Left renal cortex interstitium (tissue), 4 donors: ENCODE results near the gene LRGUK. TPM values are rescaled to one million over a fixed set of nuclear protein-coding genes. Genes with fewer than 3 reads are reported as not detected.
"Not testable (repeated sequence)": the region's sequence is repeated elsewhere in the genome, so short reads cannot be mapped to it uniquely, and the experiment has no call there.

Experiments used
- DNase-seq, 4 donors: peaks; one replicate each; pipeline ENCODE4 v3.0.0-alpha.2; 2013; ENCODE audit warnings: low read depth in 4 of 4, low spot score in 2 of 4, missing footprints in 1 of 4
- polyA plus RNA-seq, 4 donors: library from polyadenylated mRNA; unstranded; fragments of 120-200 nt; gene quantifications; one replicate each; pipeline ENCODE4 v1.2.1, GENCODE V29; 2013; ENCODE audit not compliant: insufficient read length in 4 of 4

Gene LRGUK
- polyA plus RNA-seq, 4 donors, result 1.0 to 3.7 (median 1.8) TPM

DNA sequence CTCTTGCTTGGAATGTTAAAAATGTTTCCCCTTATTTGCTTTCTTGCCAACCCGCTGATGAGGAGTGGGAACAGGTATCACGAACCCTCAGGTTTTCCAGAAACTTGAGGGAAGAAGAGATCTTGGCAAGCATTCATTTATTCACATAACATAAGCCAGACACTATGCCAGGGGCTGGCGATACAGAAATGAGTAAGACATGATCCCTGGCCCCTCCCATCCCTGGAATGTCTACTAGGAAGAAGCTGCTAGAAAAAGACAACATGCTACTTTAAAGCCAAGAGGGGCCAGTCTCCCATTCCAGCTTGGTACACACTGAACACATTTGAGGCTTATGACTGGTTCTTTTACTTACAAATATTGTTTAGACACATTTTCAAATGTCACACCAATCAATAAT lies 163.1 kb downstream of the LRGUK start:
- no peak for DNase-seq

DNA sequence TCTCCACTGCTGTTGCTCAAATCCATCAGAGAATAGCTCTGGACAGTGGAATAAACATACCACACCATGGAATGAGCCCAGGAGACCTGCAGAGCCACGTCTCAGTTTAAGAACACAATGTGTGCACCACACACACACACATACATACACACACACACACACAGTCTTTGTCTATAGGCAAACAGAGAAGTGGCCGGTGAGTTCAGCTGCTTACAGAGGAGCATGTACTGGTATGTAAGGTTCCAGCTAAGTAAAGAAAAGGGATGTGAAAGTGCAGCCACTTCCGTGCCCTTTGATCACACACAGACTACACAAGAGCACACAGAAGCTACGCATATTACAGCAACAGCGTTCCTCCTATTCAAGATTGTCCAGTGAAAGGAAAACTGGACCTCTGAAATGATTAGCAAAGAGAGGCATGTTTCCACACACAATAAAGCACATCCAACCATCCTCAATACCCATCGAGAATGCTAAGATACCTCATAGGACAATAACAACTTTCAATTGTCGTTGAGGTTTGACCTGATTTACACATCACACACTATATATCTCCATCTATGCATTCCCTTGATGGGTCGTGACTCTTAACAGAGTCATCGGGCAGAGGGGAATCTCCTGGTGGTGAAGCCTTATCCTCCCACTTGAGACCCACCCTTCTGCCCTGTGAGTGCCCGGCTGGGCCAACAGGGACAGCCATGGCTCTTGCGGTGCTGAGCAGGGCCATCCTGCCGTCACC lies 166.0 kb downstream of the LRGUK start:
- DNase-seq, result no peak

GRCh38 chr7:134295982-134296381 lies 168.8 kb downstream of the LRGUK start:
- not testable (repeated sequence) for DNase-seq

DNA sequence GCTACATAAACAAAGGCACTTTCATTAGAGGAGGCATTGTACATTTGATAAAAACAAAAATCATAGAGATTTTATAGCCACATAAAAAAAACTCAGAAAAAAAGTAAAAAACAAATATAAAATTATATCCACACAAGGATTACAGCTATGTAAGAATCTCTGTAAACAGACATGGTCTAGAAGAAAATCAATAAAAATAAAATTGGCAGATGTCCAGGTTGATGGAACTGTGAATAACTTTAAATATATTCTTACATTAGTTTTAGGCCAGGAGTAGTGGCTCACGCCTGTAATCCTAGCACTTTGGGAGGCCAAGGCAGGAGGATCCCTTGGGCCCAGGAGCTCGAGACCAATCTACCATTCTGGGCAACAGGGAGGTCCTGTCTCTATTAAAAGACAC lies 170.3 kb downstream of the LRGUK start:
- DNase-seq, result no peak

GRCh38 chr7:134298902-134299683 lies 172.0 kb downstream of the LRGUK start:
- DNase-seq, result no peak

GRCh38 chr7:134300988-134301387 lies 173.8 kb downstream of the LRGUK start:
- no peak for DNase-seq

DNA sequence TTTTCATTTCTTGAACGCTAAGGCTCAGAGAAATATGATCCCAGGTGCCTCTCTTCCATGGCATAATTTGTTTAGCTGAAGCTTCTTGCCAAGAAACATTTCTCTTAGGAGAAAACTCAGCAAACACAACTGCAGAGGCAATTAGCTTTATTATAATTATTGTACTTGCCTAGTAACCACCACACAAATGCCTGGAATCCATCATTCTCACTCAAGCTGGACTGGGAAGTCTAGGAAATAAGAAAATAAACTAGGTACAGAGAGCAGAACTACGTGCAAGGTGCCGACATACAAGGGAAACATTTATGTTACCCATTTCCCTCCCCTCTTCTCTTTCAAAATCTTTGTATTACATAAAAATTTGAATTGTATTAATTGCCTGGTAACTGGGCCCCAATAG lies 174.5 kb downstream of the LRGUK start:
- DNase-seq, result no peak

DNA sequence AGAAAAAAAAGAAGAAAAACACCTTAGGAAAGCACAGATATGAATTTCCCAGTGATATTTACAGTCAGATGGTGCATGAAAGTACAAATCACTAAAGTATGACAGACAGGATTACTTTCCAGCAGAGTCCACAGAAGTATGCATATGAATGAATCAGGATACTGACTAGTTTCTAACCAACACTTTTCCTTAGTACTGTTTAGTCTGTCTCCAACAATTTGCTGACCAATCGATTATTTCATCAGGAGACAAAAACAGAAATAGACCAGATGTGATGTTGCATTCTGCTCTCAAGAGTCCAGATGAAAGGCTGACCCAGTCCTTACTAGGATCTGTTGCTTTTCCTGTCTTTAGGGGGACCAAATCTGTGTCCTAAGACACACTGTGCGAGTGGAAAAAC lies 175.0 kb downstream of the LRGUK start:
- no peak for DNase-seq

GRCh38 chr7:134307320-134307719 lies 180.2 kb downstream of the LRGUK start:
- DNase-seq, result no peak

DNA sequence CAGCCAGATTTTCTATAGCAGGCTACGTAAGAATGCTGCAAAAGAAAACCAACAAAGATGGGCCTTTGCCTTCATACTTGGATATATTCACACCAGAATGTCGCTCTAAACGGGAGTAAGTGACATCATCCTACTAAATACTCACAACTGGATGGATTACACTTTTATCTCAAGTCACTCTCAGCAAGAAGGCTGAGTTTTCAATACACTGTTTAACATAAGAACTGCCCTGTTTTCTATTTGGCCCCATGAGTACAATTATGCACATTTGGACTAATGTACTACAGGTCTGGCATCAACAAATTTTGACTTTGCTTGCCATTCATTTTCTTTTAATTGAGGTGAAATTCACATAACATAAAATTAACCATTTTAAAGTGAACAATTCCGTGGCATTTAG lies 181.4 kb downstream of the LRGUK start:
- DNase-seq, result no peak

DNA sequence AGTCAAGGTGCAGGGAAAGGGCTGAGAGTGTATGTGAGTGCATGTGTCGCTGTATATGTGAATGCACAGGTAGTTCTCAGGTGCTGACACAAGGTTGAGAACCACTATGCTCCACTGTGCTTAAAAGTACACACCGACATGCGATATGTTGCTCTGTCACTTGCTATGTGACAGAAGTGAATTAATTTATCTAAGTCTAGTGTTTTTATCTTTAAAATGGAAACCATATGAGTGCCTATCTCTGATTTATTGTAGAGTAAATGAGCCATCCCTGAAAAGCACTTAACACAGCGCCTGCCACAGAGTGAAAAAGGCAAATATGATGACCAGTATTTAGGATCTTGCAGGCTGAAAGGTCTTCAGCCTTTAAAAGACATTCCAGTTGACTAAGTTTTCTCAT lies 184.7 kb downstream of the LRGUK start:
- no peak for DNase-seq

GRCh38 chr7:134312717-134313116 lies 185.6 kb downstream of the LRGUK start:
- DNase-seq, result no peak

DNA sequence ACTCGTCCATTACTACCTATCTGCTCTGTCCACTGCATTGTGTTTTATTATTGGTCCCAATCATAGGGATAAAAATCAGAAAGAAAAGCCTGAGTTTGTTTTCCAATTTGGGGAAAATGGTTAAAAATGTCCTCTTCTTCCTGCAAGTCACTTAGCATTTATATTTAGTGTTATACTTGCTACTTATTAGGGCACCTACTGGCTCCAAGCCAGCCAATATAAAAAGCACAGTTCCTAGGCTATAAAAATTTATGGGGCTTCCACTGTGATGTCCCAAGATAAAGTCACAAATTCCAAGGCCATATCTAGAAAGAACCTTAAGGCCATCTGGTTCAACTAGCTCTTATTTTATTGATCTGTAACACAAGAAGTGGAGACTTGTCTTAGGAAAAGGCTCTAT lies 186.4 kb downstream of the LRGUK start:
- DNase-seq, result no peak

Other genes with a start within 250 kb of the LRGUK start
- gene SLC35B4, start 189.6 kb downstream of the LRGUK start, polyA plus RNA-seq, result 10 to 100 TPM; 20.8 to 32.8 (median 25.3) TPM